ENCODE results near the gene TMEM61.
A peak's percentile ranks its signal among the peaks of the same experiment; 100 is the strongest.

The TMEM61 gene

DNA sequence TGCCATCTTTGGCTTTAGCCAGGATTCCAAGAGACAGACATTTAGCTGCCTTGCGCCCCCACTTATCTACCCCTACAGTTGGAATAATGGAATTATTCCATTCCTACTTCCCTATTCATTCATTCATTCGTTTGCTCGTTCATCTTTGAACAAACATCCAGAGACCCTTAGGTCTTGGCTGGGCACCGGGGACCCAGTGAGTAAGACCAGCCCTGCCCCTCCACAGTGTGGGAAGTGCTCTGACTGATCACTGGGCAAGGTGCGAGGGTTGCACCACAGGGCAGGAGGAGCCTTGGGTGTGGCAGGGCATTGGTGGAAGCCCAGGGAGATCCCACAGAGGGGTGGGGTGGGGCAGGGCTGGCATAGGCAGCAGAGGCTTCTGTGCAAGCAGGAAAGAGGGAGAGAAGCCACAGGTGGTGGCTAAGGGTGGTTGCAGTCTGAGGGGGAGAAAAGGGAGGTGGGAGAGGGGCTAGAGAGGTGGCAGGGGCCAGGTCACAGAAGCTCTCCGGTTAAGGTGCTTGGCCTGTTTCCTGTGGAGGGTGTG, 35.0 kb upstream of the TMEM61 start:
- no peak overlapping the region for H2AFZ ChIP-seq (ENCODE audit: low read length, unreplicated experiment)
- peaks cover 6% of the 10 kb centered on the region for H3K4me1 ChIP-seq (ENCODE audit: control insufficient read depth, insufficient read depth, low read length, unreplicated experiment)
- no peak overlapping the region for H3K27ac ChIP-seq (ENCODE audit: low read depth, low read length)
- no peaks in the 10 kb centered on the region for H3K36me3 ChIP-seq (ENCODE audit: insufficient read depth, low read length)
- H3K4me3 ChIP-seq (ENCODE audit: low read depth, low read length): no peak overlapping the region
- no peaks in the 10 kb centered on the region for H3K79me2 ChIP-seq (ENCODE audit: control insufficient read depth, insufficient read depth, low read length, unreplicated experiment)
- no peaks in the 10 kb centered on the region for H3K27me3 ChIP-seq (ENCODE audit: insufficient read depth, low read length)

DNA sequence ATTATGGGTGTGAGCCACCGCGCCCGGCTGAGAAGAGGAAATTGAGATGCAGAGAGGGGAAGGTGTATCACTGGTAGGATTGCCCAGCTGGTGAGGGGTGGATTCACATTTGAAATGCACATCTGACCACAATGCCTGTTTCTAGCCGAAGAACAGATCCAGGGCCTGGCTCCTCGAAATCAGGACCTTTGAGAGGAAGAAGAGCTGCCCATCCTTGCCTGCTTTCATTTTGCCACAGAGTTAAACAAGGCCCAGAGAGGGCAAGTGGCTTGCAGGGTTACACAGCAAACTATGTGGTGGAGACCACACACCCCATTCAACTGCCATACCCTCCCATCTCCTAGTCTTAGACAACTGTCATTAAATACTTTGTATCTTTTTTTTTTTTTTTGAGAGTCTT, 32.9 kb upstream of the TMEM61 start:
- Histone ChIP-seq H3K36me3 (ENCODE audit: insufficient read depth, low read length) (no peaks in the 10 kb centered on the region), H3K4me1 (ENCODE audit: control insufficient read depth, insufficient read depth, low read length, unreplicated experiment) (peaks cover 10% of the 10 kb centered on the region), H2AFZ (ENCODE audit: low read length, unreplicated experiment) (no peak overlapping the region), H3K27me3 (ENCODE audit: insufficient read depth, low read length) (no peaks in the 10 kb centered on the region), H3K27ac (ENCODE audit: low read depth, low read length) (no peak overlapping the region), H3K4me3 (ENCODE audit: low read depth, low read length) (no peak overlapping the region), H3K79me2 (ENCODE audit: control insufficient read depth, insufficient read depth, low read length, unreplicated experiment) (no peaks in the 10 kb centered on the region)

DNA sequence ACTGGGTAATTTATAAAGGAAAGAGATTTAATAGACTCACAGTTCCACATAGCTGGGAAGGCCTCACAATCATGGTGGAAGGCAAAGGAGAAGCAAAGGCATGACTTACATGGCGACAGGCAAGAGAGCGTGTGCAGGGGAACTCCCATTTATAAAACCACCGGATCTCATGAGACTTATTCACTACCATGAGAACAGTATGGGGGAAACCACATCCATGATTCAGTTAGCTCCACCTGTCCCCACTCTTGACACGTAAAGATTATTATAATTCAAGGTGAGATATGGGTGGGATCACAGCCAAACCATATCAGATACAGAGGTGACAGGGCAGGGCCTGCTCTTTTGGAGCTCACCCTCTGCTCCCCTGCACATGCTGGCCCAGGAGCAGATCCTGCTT, 31.4 kb upstream of the TMEM61 start:
- Histone ChIP-seq H3K4me1 (ENCODE audit: control insufficient read depth, insufficient read depth, low read length, unreplicated experiment) (peaks cover 15% of the 10 kb centered on the region), H2AFZ (ENCODE audit: low read length, unreplicated experiment) (no peak overlapping the region), H3K79me2 (ENCODE audit: control insufficient read depth, insufficient read depth, low read length, unreplicated experiment) (no peaks in the 10 kb centered on the region), H3K4me3 (ENCODE audit: low read depth, low read length) (no peak overlapping the region), H3K36me3 (ENCODE audit: insufficient read depth, low read length) (no peaks in the 10 kb centered on the region), H3K27me3 (ENCODE audit: insufficient read depth, low read length) (no peaks in the 10 kb centered on the region), H3K27ac (ENCODE audit: low read depth, low read length) (no peak overlapping the region)

DNA sequence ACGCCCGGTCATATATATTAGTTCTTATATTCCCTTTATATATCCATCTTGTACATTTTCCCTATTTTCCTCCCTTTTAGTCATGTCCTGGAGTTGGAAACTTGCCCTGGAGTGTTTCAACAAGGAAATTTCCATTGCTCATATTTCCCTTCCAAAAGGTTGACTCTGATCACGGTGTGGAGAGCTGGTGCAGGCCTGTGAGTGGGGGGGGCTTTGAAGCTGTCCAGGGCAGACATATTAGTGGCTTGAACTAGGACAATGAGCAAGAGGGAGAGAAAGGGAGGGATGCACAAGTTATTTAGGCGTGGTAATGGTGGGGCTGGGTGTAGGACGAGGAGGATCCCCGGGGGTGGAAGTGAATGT, 30.4 kb upstream of the TMEM61 start:
- no peak overlapping the region for H3K27ac ChIP-seq (ENCODE audit: low read depth, low read length)
- H2AFZ ChIP-seq (ENCODE audit: low read length, unreplicated experiment): peak overlapping the region; percentile 89
- peak overlapping the region; percentile 62 for H3K4me3 ChIP-seq (ENCODE audit: low read depth, low read length)
- H3K4me1 ChIP-seq (ENCODE audit: control insufficient read depth, insufficient read depth, low read length, unreplicated experiment): peaks cover 18% of the 10 kb centered on the region
- no peaks in the 10 kb centered on the region for H3K36me3 ChIP-seq (ENCODE audit: insufficient read depth, low read length)
- no peaks in the 10 kb centered on the region for H3K79me2 ChIP-seq (ENCODE audit: control insufficient read depth, insufficient read depth, low read length, unreplicated experiment)
- H3K27me3 ChIP-seq (ENCODE audit: insufficient read depth, low read length): no peaks in the 10 kb centered on the region

DNA sequence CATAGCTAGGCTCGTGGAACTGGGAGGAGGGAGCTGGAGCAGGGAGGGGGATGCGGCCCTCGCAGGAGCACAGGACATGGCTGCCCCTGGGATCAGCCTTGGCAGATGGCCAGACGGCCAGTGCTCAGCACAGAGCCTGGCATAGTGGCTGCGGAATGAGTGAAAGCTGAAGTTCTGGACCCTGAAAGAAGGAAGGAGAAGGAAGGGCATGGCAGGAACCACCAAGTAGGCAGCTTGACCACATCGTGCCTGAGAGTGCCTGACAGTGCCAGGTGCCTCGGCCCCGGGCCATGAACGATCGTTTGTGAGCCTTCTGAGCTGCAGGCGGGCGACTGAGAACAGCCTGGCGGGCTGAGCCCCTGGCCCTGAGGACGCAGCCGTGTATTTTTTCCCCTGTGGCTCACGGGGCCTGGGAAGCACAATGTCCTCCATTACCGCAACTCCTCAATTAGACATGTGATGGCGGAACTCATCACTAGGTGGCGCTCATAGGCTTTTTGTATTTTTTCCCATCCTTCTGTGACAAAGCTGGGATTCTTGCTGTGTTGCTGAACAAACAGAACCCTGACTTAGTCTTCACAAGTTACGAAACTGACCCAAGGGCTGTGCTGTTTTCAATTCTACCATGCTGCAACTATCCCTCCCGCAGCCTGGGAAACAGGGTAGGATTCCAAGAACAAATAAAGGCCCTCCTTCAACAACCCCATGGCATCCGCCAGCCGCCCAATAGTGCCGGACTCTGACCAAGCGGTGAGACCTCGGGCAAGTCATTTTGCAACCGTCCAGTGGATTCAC, 29.9 kb upstream of the TMEM61 start:
- no peaks in the 10 kb centered on the region for H3K27me3 ChIP-seq (ENCODE audit: insufficient read depth, low read length)
- H3K27ac ChIP-seq (ENCODE audit: low read depth, low read length): no peak overlapping the region
- H3K4me3 ChIP-seq (ENCODE audit: low read depth, low read length): peak overlapping the region; percentile 62
- peak overlapping the region; percentile 89 for H2AFZ ChIP-seq (ENCODE audit: low read length, unreplicated experiment)
- no peaks in the 10 kb centered on the region for H3K36me3 ChIP-seq (ENCODE audit: insufficient read depth, low read length)
- H3K4me1 ChIP-seq (ENCODE audit: control insufficient read depth, insufficient read depth, low read length, unreplicated experiment): peaks cover 23% of the 10 kb centered on the region
- H3K79me2 ChIP-seq (ENCODE audit: control insufficient read depth, insufficient read depth, low read length, unreplicated experiment): no peaks in the 10 kb centered on the region

DNA sequence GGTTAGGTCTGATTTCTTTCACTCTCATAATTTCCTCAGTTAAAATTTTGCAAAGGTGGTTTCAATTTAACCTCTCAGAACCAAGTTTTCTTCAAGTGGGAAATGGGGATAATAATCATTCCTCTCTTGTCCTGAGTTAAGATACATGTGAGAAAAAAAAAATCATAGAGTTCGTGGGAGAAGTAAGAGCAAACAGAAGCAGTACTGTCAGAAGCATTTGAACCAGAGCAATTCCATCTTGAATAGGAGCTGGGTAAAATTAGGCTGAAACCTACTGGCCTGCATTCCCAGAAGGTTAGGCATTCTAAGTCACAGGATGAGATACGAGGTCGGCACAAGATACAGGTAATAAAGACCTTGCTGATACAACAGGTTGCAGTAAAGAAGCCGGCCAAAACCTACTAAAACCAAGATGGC, 28.6 kb upstream of the TMEM61 start:
- Histone ChIP-seq H2AFZ (ENCODE audit: low read length, unreplicated experiment) (no peak overlapping the region), H3K36me3 (ENCODE audit: insufficient read depth, low read length) (no peaks in the 10 kb centered on the region), H3K79me2 (ENCODE audit: control insufficient read depth, insufficient read depth, low read length, unreplicated experiment) (no peaks in the 10 kb centered on the region), H3K27ac (ENCODE audit: low read depth, low read length) (no peak overlapping the region), H3K4me1 (ENCODE audit: control insufficient read depth, insufficient read depth, low read length, unreplicated experiment) (peaks cover 28% of the 10 kb centered on the region), H3K4me3 (ENCODE audit: low read depth, low read length) (no peak overlapping the region), H3K27me3 (ENCODE audit: insufficient read depth, low read length) (no peaks in the 10 kb centered on the region)

DNA sequence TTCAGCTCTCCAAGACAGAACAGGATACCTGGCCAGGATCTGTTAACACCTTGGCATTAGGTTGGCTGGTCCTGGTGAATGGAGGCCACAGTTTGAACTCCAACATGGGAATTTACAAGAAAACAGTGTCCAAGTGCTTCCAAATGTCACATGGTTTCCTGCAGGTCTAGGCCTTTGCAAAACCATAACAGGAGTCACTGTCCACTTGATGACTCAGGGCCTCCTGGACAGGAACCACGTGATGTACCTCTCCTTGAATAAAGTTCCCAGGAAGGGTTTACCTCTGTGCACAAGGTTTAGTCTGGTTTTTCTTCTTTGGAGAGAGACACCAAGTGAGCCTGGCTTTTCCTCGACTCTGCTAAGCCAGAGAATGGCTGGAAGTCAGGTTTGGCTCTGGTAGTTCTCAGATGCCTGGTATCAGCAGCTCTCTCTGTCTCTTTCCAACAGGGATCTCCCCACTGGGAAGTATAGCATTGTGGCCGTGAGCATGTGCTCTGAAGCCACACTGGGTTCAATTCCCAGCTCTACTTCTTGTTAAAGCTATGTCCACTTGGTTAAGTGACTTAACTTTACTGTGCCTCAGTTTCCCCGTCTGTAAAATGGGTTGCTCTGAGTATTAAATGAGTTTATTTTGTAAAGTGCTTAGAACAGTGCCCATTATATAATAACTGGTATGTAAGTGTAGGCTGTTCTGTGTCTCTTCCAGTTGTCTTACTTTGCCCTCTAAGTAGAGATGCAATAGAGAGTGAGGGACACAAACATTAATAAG, 27.3 kb upstream of the TMEM61 start:
- Histone ChIP-seq H3K27ac (ENCODE audit: low read depth, low read length) (no peak overlapping the region), H3K79me2 (ENCODE audit: control insufficient read depth, insufficient read depth, low read length, unreplicated experiment) (no peaks in the 10 kb centered on the region), H3K4me1 (ENCODE audit: control insufficient read depth, insufficient read depth, low read length, unreplicated experiment) (peaks cover 28% of the 10 kb centered on the region), H3K36me3 (ENCODE audit: insufficient read depth, low read length) (no peaks in the 10 kb centered on the region), H3K27me3 (ENCODE audit: insufficient read depth, low read length) (no peaks in the 10 kb centered on the region), H3K4me3 (ENCODE audit: low read depth, low read length) (no peak overlapping the region), H2AFZ (ENCODE audit: low read length, unreplicated experiment) (no peak overlapping the region)

DNA sequence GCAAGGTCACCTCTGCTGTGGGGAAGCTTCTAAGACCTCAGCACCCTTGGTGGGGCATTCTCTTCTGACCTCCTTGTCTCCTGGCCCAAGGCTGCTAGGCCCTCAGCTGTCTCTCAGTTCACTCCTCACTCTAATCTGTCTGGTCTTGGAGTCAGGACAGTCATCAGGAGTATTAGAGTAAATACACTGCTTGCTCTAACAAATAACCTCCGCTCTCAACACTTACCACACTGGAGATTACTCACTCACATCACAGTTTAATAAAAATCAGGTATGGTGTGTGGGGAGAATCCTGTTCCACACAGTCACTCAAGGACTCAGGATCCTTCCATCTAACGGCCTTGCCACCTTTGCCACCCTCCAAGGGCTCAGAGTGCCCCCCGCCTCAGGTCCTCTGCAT, 26.6 kb upstream of the TMEM61 start:
- Histone ChIP-seq H3K27ac (ENCODE audit: low read depth, low read length) (no peak overlapping the region), H2AFZ (ENCODE audit: low read length, unreplicated experiment) (no peak overlapping the region), H3K36me3 (ENCODE audit: insufficient read depth, low read length) (no peaks in the 10 kb centered on the region), H3K27me3 (ENCODE audit: insufficient read depth, low read length) (no peaks in the 10 kb centered on the region), H3K4me1 (ENCODE audit: control insufficient read depth, insufficient read depth, low read length, unreplicated experiment) (peaks cover 28% of the 10 kb centered on the region), H3K4me3 (ENCODE audit: low read depth, low read length) (no peak overlapping the region), H3K79me2 (ENCODE audit: control insufficient read depth, insufficient read depth, low read length, unreplicated experiment) (no peaks in the 10 kb centered on the region)

DNA sequence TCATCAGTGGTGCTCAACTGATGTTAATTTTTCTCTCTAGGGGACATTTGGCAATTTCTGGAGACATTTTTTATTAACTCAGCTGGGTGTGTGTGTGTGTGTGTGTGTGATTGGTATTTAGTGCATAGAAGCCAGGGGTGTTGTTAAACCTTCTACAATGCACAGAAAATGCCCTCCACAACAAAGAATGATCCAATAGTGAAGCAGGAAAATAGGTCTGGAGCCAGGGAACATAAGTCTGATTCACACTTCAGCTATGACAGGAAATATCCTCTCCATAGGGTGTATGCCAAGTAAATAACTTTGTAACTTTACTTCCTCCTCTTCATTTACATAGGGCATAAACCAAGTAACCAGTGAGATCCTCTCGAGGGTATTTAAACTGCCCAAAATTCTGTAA, 25.1 kb upstream of the TMEM61 start:
- Histone ChIP-seq H3K4me1 (ENCODE audit: control insufficient read depth, insufficient read depth, low read length, unreplicated experiment) (peaks cover 24% of the 10 kb centered on the region), H3K27ac (ENCODE audit: low read depth, low read length) (peak overlapping the region; percentile 72), H3K36me3 (ENCODE audit: insufficient read depth, low read length) (no peaks in the 10 kb centered on the region), H2AFZ (ENCODE audit: low read length, unreplicated experiment) (peak overlapping the region; percentile 73), H3K4me3 (ENCODE audit: low read depth, low read length) (0 out of 2 replicates have a peak overlapping the region, but pooled peaks have one; percentile 26), H3K27me3 (ENCODE audit: insufficient read depth, low read length) (no peaks in the 10 kb centered on the region), H3K79me2 (ENCODE audit: control insufficient read depth, insufficient read depth, low read length, unreplicated experiment) (no peaks in the 10 kb centered on the region)

DNA sequence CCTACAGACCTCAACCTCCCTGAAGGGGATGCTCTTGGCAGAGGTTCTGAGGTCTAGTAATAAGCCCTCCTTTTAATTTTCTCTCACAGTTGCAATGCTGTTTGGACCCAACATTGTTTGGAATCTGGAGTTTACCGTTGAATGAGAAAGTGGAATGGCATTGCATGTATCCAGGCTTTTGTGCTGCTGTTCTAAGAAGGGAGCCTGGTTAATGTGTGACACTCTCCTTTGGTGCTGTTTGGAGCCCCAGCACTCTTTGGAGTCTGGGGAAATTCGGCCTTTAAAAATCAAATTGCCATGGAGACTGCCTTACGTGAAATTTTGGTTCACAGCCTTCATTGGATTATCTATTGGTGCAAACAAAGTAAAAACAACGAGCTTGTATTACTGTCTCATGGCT, 23.7 kb upstream of the TMEM61 start:
- Histone ChIP-seq H3K36me3 (ENCODE audit: insufficient read depth, low read length) (no peaks in the 10 kb centered on the region), H3K27me3 (ENCODE audit: insufficient read depth, low read length) (no peaks in the 10 kb centered on the region), H3K79me2 (ENCODE audit: control insufficient read depth, insufficient read depth, low read length, unreplicated experiment) (no peaks in the 10 kb centered on the region), H2AFZ (ENCODE audit: low read length, unreplicated experiment) (no peak overlapping the region), H3K4me3 (ENCODE audit: low read depth, low read length) (no peak overlapping the region), H3K27ac (ENCODE audit: low read depth, low read length) (no peak overlapping the region), H3K4me1 (ENCODE audit: control insufficient read depth, insufficient read depth, low read length, unreplicated experiment) (peaks cover 18% of the 10 kb centered on the region)

DNA sequence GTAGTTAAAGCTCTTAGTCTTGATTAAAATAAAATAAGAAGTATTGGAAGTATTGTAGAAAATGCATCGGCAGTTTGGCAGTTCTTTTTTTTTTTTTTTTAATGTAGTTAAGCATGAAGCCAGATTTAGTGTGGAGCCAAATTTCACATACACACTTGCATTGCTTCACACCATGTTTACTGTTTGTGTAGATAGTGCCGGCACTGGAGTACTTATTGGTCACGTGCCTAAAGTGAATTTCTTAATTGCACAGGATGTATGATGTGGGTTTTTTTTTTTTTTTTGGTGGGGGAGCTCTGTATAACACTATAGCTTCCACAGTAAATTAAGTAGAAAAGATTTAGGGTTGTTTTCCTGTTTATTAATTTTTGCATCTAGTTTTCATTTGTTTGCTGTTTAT, 21.2 kb upstream of the TMEM61 start:
- H2AFZ ChIP-seq (ENCODE audit: low read length, unreplicated experiment): no peak overlapping the region
- no peaks in the 10 kb centered on the region for H3K27me3 ChIP-seq (ENCODE audit: insufficient read depth, low read length)
- H3K4me1 ChIP-seq (ENCODE audit: control insufficient read depth, insufficient read depth, low read length, unreplicated experiment): peaks cover 13% of the 10 kb centered on the region
- H3K79me2 ChIP-seq (ENCODE audit: control insufficient read depth, insufficient read depth, low read length, unreplicated experiment): no peaks in the 10 kb centered on the region
- no peak overlapping the region for H3K27ac ChIP-seq (ENCODE audit: low read depth, low read length)
- H3K4me3 ChIP-seq (ENCODE audit: low read depth, low read length): no peak overlapping the region
- H3K36me3 ChIP-seq (ENCODE audit: insufficient read depth, low read length): no peaks in the 10 kb centered on the region

Measured in ACC112 (cell line).